DMS153 (cell line): ENCODE data around the gene SLC25A26.

Source experiments
- DNase-seq: peaks from one replicate; lab custom pipeline; 2025; lab: John Stamatoyannopoulos, UW

SLC25A26 gene

GRCh38 chr3:66396888-66397287 lies 176.1 kb downstream of the SLC25A26 start:
- DNase-seq: no peak

GRCh38 chr3:66397745-66398144 lies 176.9 kb downstream of the SLC25A26 start:
- DNase-seq: no peak

GRCh38 chr3:66398228-66399025 lies 177.6 kb downstream of the SLC25A26 start:
- no peak for DNase-seq

GRCh38 chr3:66399529-66400232 lies 178.9 kb downstream of the SLC25A26 start:
- no peak for DNase-seq

- no peak for DNase-seq
Measured at GRCh38 chr3:66400411-66401156, 179.8 kb downstream of the SLC25A26 start.

GRCh38 chr3:66401157-66401550 lies 180.4 kb downstream of the SLC25A26 start:
- no peak for DNase-seq

- DNase-seq: no peak
Measured at GRCh38 chr3:66401675-66402491, 181.1 kb downstream of the SLC25A26 start.

- DNase-seq: no peak
Measured at GRCh38 chr3:66402596-66403290, 181.9 kb downstream of the SLC25A26 start.

GRCh38 chr3:66403323-66403990 lies 182.7 kb downstream of the SLC25A26 start:
- DNase-seq: no peak

GRCh38 chr3:66404197-66404596 lies 183.4 kb downstream of the SLC25A26 start:
- DNase-seq: no peak

- no peak for DNase-seq
Measured at GRCh38 chr3:66404903-66405700, 184.3 kb downstream of the SLC25A26 start.

GRCh38 chr3:66405701-66406091 lies 184.9 kb downstream of the SLC25A26 start:
- no peak for DNase-seq

GRCh38 chr3:66406163-66406562 lies 185.4 kb downstream of the SLC25A26 start:
- DNase-seq: no peak

- no peak for DNase-seq
Measured at GRCh38 chr3:66406831-66407610, 186.2 kb downstream of the SLC25A26 start.

GRCh38 chr3:66407611-66408218 lies 186.9 kb downstream of the SLC25A26 start:
- no peak for DNase-seq

- no peak for DNase-seq
Measured at GRCh38 chr3:66409771-66410754, 189.3 kb downstream of the SLC25A26 start.

- DNase-seq: no peak
Measured at GRCh38 chr3:66410976-66411375, 190.2 kb downstream of the SLC25A26 start.
